GM21528 (cell line): ENCODE data around the gene XPA.
"Not testable (repeated sequence)": the region's sequence is repeated elsewhere in the genome, so short reads cannot be mapped to it uniquely, and the experiment has no call there.

Experiments used
- ATAC-seq: cut with Tn5 transposase; IDR thresholded peaks from one replicate; pipeline ENCODE4 v1.9.1; 2021; ENCODE audit warnings: mild to moderate bottlenecking, moderate library complexity; ENCODE audit not compliant: unreplicated experiment, low FRiP score

Gene XPA

DNA sequence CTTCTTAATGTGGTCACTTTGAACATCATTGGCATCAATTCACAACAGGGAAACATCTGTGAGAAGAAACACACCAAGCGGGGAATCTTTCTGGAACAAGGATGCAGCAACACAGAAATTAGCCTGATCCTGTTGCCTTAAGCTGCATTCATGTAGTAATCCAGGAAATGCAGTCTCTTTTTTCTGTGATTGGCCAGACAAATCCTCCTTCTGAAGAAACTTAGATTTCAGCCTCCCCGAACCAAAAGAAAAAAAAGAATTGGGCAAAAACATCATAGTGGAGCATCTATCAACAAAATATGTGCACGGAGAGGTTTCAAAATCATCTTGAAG lies 7.2 kb upstream of the XPA start:
- no peak for ATAC-seq

DNA sequence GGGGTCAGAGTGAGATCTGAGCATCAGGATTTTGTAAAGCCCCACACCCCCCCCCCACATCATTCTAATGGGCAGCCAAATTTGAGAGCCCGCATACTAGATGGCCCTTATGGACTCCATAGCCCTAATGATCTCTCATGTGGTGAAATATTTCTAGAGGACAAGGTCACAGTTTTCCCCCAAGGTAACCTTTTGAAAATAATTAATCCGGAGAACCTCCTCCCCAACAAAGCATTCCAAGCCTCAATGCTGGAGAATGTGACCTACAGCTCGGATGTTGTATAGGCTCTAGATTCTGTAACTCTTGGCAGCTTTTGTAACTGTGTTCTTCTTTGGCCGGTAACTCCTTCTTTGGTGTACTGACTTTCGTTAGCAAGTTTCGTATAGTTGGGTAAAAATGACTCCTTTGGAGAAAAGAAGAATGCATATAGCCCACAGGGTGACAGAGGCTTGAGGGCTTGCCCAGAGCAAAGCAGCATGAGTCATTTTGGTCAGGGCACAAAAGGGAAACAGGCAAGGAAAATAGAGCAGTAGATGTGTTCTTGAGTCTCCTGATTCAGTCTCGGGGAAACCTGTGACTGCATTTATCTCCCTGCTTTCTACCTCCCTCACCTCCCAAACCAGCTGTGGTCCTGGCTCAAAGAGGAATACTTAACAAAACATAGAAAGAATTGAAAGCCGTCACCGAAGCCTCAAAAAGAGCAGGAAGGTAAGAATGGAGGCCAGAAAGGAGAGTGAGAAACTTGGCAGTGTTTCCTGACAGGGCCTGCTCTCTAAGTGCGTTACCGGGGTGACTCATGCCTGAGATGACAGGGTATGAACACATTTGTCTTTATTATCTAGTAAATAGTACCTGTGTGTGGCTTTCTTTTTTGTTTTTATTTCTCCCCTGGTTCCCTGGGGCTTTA lies 6.6 kb upstream of the XPA start:
- no peak for ATAC-seq

DNA sequence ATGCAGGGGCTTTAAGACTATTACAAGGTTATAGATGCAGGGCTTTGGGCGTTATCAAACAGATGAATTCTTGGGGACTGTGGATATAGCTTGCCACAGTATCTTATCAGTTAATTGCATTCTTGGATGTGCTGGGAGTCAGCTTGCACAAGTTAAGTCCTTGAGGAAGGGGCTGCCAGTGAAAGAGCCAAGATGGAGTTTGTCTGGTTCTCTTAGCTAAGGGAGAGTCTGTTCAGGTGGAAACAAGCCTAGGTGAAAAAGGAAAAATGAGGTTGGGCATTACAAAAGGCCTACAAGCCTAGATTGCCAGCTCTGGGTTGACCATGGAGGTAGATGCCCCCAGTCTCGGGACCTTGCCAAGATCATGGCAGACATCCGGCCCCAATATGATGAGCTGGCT lies 2.7 kb upstream of the XPA start:
- ATAC-seq = not testable (repeated sequence)

DNA sequence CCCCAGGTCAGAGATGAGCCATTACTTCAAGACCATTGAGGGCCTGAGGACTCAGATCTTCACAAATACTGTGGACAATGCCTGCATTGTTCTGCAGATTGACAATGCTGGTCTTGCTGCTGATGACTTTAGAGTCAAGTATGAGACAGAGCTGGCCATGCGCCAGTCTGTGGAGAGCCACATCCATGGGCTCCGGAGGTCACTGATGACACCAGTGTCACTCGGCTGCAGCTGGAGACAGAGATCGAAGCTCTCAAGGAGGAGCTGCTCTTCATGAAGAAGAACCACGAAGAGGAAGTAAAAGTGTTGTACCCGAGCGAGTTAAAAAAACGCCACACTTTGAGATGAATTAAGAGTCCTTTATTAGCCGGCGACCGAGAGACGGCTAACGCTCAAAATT lies 2.1 kb upstream of the XPA start:
- not testable (repeated sequence) for ATAC-seq

DNA sequence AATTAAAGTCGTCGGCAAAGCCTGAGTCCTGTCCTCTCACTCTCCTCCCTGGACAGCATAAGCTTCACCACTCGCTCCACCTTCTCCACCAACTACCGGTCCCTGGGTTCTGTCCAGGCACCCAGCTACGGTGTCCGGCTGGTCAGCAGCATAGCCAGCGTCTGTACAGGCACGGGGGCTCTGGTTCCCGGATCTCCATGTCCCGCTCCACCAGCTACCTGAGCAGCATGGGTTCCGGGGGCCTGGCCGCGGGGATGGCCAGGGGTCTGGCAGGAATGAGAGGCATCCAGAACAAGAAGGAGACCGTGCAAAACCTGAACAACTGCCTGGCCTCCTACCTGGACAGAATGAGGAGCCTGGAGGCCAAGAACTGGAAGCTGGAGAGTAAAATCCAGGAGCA lies 1.7 kb upstream of the XPA start:
- ATAC-seq = no peak

DNA sequence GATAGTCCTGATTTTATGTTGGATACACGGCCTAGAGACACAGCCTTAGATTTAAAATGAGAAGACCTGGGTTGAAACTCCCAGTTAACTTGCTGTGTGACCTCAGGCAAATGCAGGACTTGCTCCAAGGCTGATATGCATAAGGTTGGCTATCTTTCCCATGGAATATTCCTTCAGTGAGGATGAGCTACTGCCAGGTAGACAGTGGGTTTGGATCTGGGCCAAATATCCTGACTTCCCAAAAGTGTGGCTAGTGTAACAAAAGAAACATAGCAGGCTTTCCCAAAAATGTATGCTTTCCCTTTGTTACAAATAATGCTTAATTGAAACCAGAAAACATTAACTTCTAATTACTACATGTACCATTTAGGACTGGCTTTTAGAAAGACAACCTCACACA lies 697 bp upstream of the XPA start:
- no peak for ATAC-seq

DNA sequence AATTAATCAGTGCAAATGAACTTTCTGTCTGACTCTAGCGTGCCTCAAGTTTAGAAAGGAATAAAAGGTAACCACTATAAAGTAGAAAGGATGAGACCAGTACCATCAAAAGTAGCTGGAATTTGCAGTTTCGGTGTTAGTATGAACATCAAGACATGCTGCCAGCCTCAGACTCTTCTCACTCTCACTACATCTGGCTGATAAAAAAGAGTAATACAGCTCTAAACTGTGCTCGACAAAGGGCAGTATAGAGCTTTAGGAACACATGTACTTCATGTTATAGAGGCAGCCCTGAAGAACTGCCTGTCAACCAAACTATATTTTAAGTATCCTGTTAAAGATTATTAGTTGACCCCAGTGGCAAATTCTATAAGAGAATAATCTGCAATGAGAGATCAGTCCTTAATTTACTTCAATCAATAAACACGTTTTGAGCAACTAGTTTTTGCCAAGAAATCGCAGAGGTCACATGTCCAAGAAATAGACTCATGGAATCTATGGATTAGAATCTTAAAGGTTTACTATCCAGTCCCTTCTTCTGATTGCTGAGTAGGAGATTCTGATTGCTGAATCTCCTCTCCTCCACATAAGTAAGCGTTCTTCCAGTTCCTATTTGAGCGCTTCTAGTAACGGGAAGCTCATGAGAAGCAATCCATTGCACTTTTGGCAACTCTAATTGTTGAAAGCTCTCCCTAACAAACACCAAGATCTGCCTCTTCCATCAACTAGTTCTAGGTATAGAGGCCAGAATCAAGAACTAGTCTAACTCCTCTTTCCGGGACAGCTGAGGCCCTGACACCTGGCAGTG lies 941 bp downstream of the XPA start:
- ATAC-seq = no peak

DNA sequence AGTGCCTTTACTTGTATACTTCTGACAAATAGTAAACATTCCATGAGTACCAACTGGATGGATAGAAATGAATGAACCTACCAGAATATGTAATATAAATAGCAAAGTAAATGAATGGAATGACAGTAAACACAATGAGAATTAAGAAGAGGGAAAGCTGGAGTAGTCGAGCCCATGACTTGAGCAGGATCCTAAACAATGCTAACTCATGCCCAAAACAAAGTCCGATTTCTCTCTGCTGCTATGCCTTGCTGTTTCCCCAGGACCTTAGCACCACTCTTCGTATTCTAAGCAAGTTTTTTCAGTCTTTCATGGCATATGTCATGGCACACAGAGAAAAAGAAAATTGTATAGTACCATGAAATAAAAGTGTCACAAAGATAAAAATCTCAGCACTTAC lies 1.8 kb downstream of the XPA start:
- ATAC-seq = no peak

DNA sequence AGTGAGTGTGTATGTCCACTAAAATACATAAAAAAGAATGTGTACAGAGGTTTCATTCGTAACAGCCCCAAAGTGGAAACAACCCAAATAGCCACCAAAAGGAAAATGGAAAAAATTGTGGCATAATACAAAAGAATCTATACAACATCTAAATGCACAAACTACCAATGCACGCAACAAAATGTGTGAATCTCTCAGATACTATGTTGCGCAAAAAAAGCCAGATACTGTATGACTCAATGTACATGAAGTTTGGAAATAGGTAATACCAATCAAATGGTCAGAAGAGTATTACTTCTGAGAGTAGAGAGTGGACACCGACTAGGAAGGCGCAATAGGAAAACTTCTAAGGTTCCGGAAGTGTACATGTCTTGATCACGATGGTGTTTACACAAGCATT lies 2.4 kb downstream of the XPA start:
- no peak for ATAC-seq

DNA sequence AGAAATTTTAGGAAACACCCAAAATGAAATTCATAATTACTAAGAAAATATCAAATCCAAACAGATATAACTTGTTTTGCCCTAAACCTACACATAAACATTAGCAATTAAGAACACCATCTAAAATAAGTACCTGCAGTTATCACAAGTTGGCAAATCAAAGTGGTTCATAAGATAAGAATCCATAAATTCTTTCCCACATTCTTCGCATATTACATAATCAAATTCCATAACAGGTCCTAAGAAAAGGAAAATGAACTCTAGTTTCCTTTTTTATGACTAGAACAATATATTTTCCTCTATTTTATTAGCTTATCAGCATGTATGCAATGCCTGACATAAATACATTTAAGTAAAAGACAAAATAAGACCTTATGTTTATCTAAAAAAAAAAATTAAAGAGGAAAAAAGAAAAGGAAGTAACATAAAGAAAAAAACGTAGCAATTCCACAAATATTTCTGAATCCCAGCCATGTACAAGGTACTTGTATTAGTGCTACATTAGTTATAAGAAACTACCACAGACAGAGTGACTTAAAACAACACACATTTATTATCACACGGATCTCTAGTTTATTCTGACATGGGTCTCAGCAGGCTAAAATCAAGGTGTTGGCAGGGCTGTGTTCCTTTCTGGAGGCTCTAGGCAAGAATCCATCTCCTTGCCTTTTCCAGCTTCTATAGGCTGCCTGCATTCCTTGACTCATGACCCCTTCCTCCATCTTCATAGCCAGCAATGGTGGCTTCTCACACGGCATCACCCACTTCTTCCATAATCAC lies 7.5 kb downstream of the XPA start:
- ATAC-seq = no peak

DNA sequence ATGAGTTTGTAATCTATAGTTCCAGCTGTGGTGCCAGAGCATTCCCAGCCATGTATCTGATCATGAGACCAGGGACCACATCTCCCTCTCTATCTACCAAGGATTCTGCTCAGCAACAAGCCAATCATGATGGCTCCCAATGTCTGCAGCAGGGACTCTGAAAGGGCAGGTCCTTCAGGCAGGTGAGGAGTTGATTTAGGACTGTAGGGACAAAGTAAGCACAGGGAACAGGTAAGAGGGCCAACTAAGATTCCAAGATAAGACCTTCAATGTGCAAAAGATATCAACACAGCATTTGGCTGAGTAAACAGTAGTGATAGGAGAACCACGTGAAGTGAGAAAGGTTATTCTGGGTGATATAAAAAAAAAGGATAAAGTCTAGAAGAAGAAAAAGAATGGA lies 8.5 kb downstream of the XPA start:
- no peak for ATAC-seq

DNA sequence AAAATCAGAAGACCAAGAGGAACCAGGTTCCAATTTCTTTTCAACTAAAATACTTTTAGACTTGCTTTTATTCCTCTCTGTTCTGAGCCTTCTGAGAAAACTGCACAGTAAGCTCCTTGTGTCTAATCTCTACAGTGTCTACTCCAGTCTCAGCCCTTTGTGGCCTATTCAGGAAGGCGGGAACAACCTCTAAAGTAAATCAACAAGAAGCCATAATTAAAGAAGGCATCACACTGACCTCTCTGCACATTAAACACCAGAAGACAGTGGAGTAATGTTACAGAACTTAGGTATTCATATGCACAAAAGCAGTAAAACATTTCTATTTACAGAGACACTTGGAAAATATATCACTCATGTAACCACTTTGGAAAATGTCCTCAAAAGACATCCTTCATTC lies 14.9 kb downstream of the XPA start:
- ATAC-seq = no peak

DNA sequence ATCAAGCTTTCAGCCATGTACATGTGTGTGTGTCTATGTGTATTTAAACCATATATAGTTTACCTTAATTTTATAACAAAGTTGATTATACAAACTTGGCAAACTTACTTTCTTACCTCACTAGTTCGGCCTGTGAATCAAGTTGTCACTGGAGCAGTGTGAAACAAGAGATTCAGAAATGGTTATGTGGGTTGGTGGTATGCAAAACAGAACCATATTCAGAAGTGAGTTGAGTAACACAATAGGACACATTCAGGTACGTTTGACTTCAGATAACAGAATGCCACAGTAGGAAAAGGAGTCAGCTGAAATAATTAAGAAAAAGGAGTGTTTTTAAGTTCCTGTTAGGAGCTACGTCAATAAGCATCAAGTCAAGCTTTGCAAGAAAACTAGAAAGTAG lies 21.5 kb downstream of the XPA start:
- ATAC-seq = no peak

DNA sequence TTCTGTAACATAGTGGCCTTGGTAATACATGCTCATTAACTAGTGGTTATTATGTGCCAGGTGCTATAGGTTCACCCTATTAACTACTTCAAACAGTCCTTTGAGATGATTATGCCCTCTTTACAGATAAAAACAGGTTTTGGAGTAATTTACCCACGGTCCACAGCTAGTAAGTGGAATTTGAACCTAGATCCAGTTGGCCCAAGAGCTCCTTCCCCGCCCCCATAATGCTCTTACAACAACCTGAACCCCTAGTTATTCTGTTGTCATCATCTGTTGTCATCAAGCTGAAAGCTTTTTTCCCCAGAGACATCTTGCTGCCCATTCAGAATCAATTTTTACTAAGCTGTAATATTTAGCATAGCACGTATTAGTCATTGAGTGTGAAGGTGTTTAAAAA lies 23.2 kb downstream of the XPA start:
- no peak for ATAC-seq

DNA sequence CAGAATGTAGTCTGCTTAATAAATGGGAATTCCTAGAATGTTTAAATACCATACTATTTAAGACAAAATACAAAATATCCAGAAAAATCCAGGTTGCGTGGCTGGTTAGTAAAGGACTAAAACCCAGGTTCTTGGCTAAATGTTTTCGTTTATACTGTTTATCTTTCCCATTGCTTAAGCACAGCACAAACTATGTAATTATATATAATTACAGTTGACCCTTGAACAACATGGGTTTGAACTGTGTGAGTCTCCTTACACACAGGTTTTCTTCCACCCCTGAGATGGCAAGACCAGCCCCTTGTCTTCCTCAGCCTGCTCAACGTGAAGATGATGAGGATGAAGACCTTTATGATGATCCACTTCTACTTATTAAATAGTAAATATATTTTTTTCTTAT lies 24.7 kb downstream of the XPA start:
- no peak for ATAC-seq

DNA sequence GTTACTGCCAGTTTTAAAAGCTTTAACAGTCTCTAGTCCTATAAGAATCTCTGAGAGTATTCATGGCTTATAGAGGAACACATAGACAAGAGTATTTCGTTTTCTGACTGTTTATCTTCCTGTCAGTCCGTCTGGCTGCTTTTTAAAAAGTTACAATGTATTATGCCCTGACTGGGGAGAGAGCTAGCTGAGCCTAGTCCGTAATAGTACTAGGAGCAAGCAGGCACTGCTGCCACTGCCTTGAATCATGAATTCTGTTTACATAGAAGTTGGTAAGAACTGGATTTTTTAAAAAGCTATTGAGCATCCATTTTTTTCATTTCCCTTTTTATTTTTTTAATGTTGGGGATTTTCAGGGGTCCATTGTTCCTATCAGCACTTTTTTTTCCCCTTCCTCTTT lies 26.6 kb downstream of the XPA start:
- ATAC-seq = no peak

DNA sequence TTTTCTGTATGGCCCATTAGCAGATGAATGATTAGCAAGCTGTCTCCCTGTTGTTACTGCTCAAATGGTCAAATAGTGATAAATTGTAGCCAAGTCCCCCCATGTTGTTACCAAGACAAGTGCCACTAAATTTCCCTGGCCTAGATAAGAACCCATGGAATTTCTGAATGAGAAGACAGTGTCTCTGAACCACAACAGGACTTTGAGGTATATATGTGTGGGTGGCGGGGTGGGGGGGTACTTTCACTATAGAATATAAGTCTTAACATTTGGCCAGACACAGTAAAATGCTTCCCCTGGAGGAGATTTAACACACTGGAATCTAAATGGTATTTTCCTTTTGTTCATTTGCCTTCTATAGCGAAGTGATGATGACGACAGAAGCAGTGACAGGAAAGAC lies 28.7 kb downstream of the XPA start:
- no peak for ATAC-seq

DNA sequence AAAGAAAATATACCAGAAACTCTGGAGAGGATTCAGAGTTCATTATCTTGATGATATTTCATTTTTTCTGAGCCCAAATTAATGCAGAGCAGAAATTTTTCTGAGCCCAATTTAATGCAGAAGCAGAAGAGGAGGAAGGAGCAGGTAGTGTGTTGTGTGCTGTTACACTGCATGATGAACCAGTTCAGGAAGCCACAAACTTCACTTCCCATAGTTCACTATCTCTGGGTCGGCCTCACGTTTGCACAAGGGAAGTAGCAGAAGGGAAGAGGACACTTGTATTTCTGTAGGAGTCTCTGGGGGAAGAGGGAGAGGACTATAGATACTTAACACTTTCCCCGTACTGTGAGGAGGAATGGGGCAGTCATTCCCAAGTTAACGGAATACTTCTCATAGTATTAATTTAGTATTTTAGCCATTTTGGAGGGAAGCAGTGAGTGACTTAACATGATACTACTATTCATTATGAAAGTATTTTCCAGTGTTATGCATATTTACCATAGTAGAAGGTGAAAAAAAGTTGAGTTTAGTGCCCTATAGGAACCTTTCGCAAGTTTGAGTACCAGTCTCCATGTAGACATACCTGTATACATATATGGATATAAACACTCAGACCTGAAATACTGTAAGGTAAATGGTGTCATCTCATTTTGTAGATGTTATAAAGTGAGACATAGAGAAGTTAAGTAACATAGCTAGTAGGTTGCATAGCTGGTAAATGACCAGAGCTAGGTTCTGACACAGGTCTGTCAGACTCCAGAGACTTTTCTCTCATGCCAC lies 30.0 kb downstream of the XPA start:
- ATAC-seq = no peak

DNA sequence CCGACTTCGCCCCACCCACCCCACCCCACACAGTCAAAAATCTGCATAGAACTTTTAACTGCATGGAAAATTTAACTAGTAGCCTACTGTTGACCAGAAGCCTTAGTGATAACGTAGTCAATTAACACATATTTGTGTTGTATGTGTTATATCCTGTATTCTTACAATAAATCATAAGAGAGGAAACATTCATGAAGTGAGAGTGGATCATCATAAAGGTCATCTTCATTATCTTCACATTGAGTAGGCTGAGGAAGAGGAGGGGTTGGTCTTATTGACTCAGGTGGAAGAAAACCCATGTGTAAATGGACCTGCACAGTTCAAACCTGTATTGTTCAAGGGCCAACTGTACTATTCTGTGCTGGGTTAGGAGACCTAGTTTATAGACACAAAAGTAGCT lies 31.4 kb downstream of the XPA start:
- ATAC-seq = no peak

DNA sequence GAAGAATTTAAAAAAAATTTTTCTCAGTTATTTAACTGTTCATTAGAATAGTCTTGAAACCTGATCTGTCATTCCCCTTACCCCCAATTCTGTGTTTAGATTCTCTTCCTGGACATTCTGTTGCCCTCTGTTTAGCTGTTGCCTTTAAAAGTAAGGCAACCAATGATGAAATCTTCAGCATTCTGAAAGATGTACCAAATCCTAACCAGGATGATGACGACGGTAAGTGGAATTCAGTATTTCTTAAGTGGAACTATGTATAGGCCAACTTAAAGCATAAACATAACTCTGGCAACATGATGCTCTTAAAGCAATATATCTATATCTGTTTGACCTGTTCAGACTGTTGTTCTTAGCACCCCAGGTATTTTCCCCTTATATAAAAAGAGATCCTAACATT lies 36.3 kb downstream of the XPA start:
- ATAC-seq = no peak

DNA sequence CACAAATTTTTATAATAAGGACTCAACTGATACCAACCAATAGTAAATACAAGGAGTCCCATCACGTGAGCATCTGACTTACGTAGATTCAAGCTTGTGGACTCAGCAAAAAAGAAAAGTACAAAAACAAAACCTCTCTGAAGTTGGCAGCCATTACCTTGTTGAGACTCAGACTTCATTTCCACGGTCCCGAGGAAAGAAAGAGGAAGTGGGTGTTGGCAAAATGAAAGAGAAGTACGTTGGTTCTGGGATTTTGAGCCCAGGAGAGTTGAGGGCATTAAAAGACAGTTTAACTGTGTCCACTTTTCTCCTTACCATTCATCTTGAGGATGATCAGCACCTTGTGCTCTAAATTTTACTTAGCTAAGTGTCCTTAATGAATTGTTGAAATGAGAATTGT lies 36.8 kb downstream of the XPA start:
- no peak for ATAC-seq
